Stimulated activated CD8-positive, alpha-beta memory T cell treated with anti-CD3 and anti-CD28 coated beads, Interleukin-4, amount 100 ng/mL, for 4 hours (primary cell): ENCODE data around the gene ANGPTL4.
"Not testable (repeated sequence)": the region's sequence is repeated elsewhere in the genome, so short reads cannot be mapped to it uniquely, and the experiment has no call there.

ENCODE experiments used
- DNase-seq, 2 donors: peaks; one replicate each; pipeline ENCODE4 v3.0.0-alpha.2; 2020; ENCODE audit warnings: low read depth in 2 of 2, low spot score in 1 of 2

The ANGPTL4 gene

GRCh38 chr19:8333767-8334457 is 30.0 kb upstream of the ANGPTL4 start:
- DNase-seq = no peak

GRCh38 chr19:8334458-8335342 is 29.3 kb upstream of the ANGPTL4 start:
- DNase-seq = no peak

- no peak for DNase-seq
These were observed 28.4 kb upstream of the ANGPTL4 start for GRCh38 chr19:8335343-8336071.

DNA sequence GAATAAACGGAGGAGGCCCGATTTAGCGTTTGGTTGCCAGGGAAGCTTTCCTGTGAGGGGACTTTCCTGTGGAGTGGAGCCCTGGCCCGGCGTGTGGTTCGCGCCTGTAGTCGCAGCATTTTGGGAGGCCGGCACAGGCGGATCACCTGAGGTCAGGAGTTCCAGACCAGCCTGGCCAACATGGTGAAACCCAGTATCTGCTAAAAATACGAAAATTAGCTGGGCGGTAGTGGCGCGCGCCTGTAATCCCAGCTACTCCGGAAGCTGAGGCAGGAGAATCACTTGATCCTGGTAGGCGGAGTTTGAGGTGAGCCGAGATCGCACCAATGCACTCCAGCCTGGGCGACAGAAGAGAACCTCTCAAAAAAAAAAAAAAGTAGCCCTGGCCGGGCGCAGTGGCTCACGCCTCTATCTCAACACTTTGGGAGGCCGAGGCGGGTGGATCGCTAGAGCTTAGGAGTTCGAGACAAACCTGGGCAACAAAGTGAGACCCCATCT is 27.8 kb upstream of the ANGPTL4 start:
- no peak for DNase-seq

GRCh38 chr19:8336660-8337059 is 27.3 kb upstream of the ANGPTL4 start:
- no peak for DNase-seq

GRCh38 chr19:8337728-8338127 is 26.2 kb upstream of the ANGPTL4 start:
- no peak for DNase-seq

DNA sequence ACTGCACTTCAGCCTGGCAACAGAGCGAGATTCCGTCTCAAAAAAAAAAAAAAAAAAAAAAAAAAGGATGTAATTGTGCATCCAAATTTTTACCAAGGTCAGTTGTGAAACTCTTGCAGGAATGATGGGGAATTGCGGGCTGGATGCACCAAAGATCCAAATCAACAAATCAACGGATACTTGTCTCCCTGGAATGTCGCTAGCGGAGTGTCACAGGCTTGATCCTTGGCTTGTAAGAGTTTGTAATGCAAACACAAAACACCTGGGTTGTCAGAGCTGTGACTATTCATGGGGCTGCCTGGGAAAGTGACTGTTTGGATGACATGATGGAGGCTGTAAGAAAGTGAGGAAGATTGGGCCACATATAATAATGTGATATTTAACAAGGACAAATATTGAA is 25.1 kb upstream of the ANGPTL4 start:
- DNase-seq = no peak

DNA sequence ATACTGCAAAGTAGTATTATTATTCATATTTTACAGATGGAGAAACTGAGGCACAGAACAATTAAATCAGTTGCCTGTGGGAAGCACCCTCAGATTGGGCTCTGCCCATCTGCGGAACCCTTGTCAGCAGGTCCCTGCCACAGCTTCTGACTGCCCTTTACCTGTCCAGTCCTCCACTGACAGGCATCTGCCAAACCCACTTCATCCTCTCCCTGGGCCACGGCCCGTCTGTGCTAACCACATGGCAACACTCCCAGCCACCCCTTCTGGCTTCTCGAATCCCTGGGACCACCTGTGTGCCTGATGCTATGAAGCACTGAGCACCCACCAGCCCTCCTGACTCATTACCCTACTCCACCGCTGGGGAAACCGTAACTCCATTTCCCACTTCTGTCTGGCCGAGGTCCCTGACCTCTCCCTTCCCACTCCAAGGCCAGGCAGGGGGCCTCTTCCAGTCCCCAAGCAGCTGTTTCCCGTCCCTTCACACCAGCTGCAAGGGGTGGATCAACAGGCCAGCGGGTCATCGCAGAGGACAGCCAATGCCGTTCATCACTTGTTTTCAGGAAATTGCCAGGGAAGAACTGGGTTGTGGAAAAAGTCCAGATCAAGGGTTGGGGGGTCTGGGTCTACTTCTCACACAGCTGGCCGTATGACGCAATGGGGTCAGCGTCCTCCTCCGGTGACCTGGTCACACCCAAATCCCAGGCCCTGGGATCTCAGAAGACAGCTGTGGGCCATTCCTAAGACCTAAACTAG is 23.4 kb upstream of the ANGPTL4 start:
- no peak for DNase-seq

GRCh38 chr19:8341504-8341903 is 22.5 kb upstream of the ANGPTL4 start:
- not testable (repeated sequence) for DNase-seq

DNA sequence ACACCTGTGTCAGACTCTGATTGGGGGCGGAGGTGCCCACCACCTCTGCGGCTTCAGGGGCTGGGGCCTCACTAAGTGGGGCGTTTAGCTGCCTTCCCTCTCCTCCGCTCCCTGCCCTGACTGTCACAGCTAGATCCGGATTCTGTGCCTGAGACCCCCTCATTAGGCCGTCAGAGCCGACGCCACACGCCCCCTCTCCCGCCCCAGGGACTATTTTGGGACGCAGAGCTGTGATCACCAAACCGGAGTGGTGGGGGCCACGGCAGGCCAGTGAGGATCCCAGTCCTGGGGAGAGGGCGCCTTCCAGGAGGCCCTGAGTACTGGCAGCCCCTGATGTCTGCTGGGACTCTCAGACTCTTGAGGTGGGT is 21.7 kb upstream of the ANGPTL4 start:
- DNase-seq = no peak

DNA sequence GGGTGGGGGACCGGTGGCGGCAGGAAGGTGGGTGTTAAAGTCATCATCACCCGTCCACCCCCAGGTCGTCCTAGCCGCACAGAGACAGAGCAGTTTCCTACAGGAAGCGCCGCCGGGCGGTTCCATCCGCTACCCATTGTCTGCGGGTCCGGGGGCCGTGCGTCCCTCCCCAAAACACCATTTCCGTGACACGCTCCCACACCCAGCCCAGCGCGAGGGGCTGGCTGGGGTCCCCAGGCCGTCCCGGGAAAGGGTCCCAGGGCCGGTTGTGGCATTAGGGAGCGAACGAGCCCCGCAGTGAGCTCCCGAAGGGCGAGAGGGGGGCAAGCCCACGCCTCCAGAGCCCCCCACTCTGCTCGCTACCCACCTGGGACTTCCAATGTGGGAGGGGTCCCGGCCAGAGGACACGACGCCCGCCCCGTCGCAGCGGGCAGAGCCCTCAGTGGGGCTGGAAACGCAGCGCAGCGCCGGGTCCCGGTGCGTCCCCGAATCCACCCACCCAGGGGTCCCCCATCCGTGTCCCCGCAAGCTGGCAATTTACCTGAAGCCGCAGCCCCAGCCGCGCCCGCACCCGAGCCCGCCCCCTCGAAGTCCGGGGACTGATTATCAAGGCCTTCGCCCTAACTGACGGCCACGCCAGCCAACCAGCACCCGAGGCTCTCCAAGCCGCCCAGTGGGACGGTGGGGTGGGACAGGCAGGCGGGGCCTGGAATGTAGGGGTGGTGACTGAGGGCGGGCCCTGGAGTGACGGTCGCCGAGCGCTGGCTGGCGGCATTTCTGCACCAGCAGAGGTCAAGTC is 21.1 kb upstream of the ANGPTL4 start, which contains the start of gene KANK3:
Gene KANK3 (minus strand): TSS at position 579 of the 799 bp plus-strand sequence. CDS start 5,434 bp downstream, outside the sequence.
- DNase-seq = peak; percentile 71 to 86

DNA sequence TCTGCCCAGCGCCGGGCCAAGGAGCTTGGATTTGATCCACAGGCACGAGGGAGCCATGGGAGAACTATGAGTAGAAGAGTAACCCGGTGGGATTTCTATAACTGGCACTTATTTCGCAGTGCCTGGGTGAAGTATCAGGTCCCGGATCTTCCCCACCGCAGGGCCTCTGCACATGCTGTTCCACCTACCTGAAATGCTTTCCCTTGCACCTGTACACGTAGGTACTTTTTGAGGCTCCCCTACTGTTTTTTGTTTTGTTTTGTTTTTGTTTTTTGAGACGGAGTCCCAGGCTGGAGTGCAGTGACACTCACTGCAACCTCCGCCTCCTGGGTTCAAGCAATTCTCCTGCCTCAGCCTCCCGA is 20.5 kb upstream of the ANGPTL4 start:
- no peak for DNase-seq

DNA sequence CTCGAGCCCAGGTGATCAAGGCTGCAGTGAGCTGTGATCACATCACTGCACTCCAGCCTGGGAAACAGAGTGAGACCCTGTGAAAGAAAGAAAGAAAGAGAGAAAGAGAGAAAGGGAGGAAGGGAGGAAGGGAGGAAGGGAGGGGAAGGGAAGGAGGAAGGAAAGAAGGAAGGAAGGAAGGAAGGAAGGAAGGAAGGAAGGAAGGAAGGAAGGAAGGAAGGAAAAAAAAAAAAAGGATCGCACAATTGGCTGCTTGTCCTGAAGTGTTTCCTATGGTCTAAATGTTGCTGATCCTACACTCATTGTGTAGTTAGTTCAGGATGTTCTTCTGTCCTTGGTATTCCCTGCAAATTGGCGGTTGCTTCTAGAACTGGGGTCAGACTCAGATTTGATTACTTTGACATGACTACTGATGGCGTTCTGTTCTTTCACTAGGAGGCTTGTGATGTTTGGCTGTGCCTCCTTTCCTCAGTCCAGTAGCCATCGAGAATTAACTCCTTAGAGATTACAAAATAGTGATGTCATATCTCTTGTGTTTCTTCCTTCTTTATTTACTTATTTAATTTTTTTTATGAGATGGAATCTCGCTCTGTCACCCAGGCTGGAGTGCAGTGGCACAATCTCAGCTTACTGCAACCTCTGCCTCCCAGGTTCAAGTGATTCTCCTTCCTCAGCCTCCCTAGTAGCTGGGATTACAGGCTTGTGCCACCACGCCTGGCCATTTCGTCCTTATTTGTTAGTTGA is 14.2 kb upstream of the ANGPTL4 start:
- not testable (repeated sequence) for DNase-seq

DNA sequence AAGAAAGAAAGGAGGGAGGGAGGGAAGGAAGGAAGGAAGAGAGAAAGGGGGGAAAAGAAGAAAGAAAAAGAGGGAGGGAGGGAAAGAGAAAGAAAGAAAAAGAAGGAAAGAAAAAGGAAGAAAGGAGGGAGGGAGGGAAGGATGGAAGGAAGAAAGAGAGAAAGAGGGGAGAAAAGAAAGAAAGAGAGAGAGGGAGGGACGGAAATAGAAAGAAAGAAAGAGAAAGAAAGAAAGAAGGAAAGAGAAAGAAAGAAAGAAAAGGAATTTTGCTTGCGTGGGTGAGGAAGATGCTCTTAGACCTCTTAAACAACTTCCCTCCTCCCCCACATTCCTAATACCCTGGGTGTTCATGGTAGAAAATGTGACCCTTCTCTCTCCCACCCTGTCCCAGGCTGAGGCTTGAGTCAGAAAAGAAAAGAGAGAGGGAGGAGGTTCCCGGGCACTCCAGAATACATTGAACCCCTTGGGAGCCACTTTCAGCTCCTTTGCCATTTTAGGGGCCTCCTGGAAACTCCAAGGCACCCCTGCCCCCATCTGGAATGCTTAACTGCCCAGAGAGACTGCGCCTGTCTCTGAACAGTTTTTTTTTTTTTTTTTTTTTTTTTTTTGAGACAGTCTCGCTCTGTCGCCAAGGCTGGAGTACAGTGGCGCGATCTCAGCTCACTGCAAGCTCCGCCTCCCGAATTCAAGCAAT is 11.7 kb upstream of the ANGPTL4 start:
- no peak for DNase-seq

DNA sequence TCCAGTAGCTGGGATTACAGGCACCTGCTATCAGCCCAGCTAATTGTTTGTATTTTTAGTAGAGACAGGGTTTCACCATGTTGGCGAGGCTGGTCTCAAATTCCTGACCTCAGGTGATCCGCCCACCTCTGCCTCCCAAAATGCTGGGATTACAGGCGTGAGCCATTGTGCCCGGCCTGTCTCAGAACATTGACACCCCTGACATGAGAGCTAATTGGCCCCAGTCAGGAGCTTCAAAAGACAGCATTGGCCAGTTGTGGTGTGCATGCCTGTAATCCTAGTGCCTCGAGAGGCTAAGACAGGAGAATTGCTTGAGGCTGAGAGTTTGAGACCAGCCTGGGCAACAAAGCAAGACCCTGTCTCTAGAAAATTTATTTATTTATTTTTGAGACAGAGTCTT is 11.1 kb upstream of the ANGPTL4 start:
- DNase-seq = not testable (repeated sequence)

GRCh38 chr19:8355631-8356402 is 8.1 kb upstream of the ANGPTL4 start:
- no peak for DNase-seq

DNA sequence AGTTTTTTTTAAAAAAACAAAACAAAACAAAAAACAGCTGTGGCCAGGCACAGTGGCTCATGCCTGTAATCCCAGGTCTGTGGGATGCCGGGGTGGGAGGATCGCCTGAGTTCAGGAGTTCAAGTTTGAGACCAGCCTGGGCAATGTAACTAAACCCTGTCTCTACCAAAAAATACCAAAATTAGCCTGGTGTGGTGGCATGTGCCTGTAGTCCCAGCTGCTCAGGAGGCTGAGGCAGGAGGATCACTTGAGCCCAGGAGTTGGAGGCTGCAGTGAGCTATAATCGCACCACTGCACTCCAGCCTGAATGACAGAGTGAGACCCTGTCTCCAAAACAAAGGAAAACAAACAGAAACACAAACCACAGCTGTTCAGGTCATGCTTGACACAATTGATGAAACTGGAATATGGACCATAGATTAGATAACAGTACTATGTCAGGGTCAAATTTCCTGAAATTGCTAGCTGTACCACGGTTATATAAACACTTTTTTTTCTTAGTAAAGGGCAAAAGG is 6.9 kb upstream of the ANGPTL4 start:
- no peak for DNase-seq

DNA sequence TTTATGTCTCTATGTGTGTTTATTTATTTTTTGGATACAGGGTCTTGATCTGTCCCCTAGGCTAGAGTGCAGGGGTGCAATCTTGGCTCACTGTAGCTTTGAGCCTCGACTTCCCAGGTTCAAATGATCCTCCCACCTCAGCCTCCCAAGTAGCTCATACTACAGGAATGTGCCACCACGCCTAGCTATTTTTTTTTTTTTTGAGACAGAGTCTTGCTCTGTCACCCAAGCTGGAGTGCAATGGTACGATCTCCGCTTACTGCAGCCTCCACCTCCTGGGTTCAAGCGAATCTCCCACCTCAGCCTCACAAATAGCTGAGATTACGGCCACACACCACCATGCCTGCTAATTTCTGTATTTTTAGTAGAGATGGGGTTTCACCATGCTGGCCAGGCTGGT is 5.0 kb upstream of the ANGPTL4 start:
- no peak for DNase-seq
